HG03354 (cell line): Measurements from ENCODE around the gene SEC16A.
"Not testable (repeated sequence)": the region's sequence is repeated elsewhere in the genome, so short reads cannot be mapped to it uniquely, and the experiment has no call there.

ENCODE experiments used
- ATAC-seq: cut with Tn5 transposase; IDR thresholded peaks from one replicate; pipeline ENCODE4 v1.9.1; 2021; ENCODE audit warnings: mild to moderate bottlenecking; ENCODE audit not compliant: unreplicated experiment, poor library complexity, severe bottlenecking

Gene SEC16A

DNA sequence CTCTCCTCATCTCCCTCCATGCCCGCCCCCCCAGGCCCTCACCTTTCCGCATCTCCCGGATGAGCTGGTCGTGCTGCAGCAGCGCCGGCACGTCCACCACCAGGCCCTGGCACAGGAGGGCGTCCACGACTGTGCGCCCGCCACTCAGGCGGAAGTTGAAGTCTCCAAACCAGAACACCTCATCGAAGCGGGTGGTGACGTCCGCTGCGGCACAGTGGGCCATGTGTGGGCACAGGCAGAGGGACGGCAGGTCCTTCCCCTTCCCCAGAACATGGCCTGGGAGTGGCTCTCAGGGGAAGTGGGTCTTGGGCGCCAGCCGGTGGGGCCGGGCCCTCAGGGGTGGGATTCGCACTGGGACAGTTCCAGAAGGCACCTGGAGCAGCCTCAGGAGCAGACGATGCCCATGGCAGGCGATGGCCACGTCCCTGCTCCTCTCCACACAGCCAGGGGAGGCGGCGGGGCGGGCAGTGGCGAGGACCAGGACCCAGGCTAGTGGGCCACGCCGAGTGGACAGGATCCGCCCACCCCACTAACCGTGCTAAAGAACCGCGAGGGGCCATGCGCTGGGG lies 51.0 kb downstream of the SEC16A start:
- ATAC-seq: no peak

DNA sequence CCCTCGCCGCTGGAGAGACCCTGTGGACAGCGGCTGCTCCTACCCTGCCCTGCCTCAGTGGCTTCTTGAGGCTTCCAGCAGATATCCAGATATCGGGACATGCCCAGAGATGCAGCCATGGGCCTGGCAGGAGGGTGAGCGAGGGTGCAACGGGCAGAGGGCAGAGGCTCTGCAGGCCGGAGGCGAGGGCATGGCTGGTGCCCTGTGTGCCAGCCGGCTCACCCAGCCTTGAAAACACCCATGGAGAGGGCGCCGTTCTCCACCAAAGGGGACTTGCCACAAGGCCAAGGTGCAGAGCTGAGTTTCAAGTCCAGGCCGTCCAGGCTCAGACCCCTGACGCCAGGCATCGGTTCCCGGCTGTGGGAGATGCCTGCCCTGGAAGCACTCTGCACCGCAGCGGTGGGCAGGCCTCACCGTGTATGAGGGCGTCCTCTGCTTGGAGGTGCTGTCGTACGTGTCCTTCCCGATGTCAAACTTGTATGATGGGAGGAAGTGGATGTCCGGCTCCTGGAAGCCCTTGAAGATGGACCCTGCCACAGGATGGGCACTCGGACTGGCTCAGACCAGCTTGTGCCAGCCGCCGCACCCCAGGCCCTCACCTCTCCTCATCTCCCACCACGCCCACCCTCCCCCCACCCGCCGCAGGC lies 52.1 kb downstream of the SEC16A start:
- no peak for ATAC-seq

DNA sequence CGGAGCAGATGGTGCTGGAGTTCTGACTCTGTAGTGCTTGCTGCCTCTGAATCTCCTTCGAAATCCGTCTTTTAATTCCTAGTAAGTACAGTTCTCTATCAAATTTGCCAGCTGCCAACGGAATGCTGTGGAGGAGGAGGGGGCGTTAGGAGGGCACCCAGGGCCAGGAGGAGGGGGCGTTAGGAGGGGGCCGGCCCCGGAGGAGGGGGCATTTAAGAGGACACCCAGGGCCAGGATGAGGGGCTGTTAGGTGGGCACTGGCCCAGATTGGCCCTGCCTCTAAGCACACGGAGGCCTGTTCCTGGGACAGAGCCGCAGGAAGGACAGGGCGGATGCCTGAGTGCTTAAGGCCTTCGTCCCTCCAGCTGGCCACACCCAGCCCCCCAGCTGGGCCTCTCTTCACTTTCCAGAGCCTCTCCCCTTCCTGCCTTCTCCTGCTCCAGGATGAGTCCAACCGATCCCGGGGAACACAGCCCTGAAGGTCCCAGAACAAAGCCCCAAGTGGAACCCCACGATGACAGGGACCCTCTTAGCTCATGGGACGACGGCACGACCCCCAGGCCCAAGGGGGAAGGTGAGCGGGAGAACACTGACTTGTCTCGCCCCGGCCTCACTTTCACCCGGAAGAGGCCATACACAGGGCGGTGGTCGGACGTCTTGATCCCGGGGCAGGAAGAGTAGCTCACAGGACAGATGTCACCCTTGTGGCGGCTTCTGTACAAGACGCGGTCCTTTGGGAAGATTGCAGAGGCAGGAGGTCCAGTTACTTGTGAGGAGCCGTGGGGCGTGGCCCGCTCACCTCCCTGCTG lies 53.0 kb downstream of the SEC16A start:
- ATAC-seq: no peak

DNA sequence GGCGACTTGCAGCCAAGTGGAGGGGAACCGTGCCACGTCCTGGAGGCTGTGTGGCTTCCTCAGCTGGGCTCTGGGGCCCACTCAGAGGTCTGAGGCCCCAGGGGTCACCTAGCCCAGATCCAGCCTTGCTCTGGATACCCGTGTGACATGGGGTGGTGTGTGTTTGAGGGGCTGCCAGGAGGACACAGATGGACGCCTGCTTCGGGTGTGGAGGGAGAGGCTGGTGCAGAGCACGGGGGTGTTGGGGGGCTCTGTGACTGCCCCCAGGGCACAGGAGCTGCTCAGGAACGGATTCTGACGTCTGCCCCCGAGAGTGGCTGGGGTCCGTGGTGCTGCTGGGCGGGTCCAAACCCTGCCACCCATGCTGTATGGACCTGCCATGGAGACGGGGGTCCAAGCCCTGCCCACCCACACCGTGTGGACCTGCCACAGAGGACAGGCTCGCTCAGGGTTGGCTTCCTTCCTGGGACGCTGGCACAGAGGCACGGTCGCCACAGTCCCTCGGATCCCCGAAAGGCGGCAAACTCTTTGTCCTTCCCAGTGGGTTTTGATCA lies 53.7 kb downstream of the SEC16A start:
- ATAC-seq: no peak

DNA sequence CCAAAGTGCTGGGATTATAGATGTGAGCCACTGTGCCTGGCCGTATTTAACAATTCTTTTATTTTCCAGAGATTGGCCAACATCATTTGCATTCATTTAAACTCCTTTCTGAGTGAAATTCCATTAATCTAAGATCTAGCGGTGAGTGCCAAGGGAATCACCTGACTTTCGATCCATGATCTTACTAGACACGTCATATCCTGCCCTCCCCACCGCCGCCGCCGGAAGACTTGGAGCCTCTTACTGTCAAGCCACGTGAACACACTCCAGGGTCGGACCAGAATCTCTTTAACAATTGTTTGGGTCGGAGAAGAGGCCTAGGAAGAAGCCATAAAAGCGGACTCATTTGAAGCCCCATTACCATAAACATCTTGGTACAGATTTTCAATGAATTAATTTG lies 56.1 kb downstream of the SEC16A start:
- ATAC-seq: no peak

DNA sequence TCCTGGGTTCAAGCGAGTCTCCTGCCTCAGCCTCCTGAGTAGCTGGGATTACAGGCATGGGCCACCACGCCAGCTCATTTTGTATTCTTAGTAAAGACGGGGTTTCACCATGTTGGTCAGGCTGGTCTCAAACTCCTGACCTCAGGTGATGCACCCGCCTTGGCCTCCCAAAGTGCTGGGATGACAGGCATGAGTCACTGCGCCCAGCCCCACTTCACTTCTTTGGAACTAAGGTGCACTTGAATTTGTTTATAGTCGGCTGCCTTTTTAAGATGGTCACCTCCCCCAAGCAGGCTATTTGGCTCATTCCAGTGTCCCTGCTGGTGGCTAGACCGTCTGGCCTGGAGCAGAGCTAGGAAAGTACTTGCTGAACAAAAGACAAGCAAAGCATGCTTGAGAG lies 57.5 kb downstream of the SEC16A start:
- ATAC-seq: not testable (repeated sequence)

DNA sequence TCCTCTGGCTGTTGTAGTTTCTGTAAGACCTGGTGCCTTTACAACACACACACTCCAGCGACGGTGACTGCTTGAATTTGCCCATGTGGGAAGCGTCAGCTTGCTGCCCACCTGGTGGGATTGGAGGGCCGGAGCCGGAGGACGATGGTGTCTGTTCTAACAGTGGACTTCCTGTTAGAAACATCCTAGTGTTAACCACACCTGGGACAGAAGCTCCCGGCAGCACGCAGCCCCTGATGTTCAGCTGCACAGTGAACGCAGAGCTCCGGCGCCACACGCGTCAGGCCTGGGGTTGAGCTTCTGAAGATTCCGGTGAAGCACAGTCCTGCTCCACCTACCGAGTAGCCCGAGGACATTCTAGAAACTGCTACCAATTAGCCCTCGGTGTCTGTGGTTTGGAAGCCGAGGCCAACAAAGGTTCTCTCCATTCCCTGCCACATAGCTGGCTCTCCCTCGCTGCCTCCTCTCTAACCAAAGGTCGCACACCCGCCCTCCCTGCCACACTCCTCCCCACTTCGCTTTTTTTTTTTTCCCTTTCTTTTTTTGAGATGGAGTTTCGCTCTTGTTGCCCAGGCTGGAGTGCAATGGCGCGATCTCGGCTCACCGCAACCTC lies 58.0 kb downstream of the SEC16A start:
- ATAC-seq: no peak

DNA sequence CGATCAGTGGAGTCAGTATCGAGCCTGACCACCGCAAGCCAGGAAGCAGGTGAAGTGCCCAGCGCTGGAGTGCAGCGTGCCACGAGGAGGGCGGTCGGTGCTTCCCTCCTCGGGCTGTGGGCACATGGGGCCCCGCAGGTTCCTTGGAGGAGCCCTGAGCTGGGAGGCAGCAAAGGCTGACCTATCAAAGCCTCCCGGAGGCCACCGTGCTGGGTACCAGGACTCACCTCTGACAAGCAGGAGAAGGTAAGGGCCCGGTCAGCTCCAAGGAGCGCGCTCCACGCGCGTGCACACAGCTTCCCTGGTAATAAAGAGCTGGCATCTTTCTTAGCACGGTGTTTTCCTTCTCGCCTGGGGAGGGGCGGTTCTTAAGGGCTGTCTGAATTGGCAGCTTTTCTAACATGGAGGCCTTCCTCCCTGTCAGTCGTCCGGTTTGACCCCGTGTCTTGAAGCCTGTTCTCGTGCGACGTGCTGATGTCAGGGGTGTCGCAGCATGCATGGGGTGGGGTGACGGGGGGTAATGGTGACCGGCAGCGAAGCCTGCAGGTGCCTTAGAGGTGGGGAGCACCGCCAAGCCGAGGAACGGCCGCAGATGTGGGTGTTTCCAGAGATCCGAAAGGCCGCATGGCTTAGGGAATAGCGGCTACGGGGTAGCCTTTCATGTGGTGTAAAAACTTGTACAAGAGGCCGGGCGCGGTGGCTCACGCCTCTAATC lies 59.3 kb downstream of the SEC16A start:
- no peak for ATAC-seq

DNA sequence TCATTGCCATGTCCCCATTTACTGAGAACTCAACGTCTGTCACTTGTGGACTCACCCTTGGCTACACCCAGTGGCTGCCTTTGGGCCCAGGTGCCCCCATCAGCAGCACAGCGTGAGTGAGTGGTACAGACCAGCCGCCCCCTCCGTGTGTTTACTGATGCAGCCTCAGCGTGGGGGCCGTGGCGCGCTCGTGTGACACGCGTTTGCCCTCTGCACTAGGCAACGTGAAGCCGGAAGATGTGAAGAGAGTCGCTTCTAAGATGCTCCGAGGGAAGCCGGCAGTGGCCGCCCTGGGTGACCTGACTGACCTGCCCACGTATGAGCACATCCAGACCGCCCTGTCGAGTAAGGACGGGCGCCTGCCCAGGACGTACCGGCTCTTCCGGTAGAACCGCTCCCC lies 60.0 kb downstream of the SEC16A start:
- ATAC-seq: no peak

DNA sequence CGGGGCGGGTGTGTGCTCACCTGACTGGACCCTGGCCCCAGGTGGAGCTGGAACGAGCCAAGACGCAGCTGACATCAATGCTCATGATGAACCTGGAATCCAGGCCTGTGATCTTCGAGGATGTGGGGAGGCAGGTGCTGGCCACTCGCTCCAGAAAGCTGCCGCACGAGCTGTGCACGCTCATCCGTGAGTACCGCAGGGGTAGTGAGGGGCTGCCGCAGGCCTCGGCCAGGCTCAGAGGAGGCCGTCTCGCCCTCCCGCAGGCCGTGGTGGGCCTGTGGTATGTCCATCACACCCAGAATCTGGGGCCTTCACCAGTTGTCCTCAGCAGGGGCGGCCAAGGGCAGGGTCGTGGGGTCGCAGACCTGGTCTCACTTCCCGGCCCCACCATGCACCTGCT lies 61.0 kb downstream of the SEC16A start:
- ATAC-seq: no peak

DNA sequence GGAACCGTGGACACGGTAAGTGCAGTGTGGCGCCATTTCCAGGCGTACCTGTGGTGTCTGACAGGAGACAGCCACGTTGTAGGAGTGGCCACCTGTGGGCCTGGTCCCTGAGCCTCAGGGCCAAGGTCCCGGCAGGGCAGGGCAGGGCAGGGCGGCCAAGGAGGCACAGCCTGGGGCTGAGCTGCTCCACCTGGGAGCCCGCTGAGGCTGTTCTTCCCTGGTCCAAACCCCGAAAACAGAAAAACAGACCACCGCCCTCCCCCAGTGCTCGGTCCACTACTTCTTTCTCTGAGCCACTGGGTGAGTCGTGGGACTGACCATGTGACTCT lies 63.8 kb downstream of the SEC16A start:
- no peak for ATAC-seq

DNA sequence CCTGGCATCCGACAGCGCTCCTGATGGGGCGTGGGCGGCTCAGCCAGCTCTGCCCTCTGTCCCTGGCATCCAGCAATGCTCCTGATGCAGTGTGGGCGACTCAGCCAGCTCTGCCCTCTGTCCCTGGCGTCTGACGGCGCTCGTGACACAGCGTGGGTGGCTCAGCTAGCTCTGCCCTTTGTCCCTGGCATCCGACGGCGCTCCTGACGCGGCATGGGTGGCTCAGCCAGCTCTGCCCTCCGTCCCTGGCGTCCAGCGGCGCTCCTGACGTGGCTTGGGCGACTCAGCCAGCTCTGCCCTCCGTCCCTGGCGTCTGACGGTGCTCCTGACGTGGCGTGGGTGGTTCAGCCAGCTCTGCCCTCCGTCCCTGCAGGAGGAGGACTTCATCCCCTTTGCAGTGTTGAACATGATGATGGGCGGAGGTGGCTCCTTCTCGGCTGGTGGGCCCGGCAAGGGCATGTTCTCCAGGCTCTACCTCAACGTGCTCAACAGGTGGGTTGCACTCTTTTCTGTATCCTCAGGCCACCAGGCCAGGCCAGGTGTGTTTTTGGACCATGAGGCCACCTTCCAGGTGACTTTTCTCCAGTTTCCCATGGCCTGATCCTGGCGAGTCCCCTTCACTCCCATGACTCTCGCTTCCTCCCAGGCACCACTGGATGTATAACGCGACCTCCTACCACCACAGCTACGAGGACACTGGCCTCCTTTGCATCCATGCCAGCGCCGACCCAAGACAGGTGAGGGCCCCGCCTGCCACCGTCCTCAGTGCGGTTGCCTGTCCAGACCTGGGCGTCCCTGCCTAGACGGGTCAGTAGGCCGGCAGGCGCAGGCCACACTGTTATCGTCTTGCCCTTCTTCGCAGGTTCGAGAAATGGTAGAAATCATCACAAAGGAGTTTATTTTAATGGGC lies 64.4 kb downstream of the SEC16A start:
- no peak for ATAC-seq

DNA sequence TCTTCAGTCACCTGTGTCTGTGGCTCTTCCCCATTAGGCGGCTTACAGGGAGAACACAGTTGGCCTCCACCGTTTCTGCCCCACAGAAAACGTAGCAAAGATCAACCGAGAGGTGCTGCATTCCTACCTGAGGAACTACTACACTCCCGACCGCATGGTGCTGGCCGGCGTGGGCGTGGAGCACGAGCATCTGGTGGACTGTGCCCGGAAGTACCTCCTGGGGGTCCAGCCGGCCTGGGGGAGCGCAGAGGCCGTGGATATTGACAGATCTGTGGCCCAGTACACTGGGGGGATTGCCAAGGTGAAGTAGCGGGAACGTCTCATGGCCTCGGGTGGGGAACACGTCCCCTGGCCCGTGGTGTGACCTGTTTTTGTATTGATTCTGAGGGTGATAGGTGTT lies 65.9 kb downstream of the SEC16A start:
- ATAC-seq: no peak

DNA sequence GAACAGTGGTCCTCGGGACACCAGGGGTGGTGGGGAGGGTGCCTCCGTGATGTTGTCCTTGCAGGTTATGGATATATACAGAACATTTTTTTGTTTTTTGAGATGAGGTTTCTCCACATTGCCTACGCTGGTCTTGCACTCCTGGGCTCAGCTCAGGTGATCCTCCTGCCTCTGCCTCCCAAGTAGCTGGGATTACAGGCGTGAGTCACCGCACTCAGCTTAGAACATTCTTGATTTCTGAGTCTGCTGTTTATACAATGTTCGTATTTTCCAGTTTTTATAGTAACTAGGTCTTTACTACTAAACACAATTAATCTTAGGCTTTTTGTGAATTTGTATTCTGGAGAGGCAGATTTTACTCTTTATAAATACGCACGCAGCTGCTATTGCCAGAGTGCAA lies 66.4 kb downstream of the SEC16A start:
- no peak for ATAC-seq

DNA sequence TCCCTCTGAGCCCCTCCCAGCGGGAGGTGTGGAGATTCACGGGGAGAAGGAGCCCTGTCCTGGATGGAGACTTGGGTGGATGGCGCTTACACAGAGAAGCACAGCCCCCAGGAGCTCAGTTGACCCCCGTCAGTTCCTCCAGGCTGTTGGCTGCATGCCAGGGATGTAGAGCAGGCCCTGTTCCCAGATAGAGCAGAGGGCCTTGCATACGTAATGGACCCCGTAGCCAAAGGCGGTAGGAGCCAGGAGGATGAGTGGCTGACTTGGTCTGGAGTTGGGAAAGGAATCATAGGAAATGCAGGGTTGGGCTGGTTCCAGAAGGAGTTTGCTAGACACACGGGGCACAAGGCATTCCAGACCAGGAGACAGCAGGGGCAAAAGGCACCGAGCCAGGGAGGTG lies 69.9 kb downstream of the SEC16A start:
- ATAC-seq: no peak

DNA sequence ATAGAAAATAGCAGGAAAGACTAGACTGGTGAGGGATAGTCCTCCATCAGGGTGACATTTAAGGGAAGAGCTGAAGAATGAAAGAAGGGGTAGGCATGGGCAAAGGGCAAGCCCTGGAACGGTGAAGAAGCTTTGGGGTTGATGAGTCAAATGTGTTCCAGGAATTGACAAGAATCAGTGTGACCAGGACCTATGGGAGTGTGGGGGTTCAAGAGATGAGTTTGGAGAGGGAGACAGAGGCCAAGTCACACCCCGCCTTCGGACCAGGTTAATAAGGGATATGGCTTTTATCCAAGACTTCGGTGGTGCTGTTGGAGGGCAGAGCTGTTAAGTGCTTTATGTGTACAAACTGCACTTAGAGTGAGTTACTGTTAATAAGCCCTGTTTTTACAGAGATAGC lies 71.5 kb downstream of the SEC16A start:
- ATAC-seq: no peak

DNA sequence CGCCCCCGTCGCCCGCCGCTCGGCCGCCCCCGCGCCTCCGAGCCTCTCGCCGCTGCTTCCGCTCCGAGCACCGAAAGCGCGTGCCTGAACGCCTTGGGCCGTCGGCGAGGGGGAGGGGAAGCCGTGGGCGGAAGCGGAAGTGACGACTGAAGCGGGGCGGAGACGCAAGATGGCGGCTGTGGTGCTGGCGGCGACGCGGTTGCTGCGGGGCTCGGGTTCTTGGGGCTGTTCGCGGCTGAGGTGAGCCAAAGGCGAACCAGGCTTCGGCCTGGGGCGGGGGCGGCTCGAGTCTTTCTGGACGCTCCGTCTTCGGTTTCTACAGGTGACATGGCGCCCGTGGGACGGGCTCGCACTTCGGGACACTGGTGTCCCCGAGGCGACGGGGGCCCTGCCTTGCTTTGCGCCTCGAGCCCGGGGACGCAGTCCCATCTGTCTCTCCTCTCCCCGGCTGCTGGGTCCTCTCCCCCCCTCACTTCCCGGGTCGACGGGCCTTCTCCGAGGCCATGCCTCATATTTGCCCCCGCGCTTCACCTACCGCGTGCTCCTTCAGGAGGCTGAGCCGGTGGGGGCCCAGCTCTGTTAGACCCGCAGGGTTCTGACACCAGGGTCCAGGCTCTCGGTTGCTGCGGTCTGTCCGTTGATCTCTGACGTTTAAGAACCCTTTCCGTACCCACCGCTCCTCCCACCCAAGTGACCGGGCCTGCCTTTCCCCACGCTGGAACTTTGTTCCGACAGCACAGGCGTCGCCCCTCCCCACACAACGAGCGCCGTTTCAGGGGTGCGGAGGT lies 72.1 kb downstream of the SEC16A start, which contains the start of the genes ENTR1 and PMPCA:
ENTR1 (minus strand) TSS at position 115 of the 788 bp plus-strand sequence. CDS start 217 bp downstream, outside the sequence.
PMPCA (plus strand) TSS at position 159 of the 788 bp plus-strand sequence; CDS start at position 170, 11 bp downstream.
- ATAC-seq: peak; percentile 91
